ENCODE data around the gene CREM.

The CREM gene

DNA sequence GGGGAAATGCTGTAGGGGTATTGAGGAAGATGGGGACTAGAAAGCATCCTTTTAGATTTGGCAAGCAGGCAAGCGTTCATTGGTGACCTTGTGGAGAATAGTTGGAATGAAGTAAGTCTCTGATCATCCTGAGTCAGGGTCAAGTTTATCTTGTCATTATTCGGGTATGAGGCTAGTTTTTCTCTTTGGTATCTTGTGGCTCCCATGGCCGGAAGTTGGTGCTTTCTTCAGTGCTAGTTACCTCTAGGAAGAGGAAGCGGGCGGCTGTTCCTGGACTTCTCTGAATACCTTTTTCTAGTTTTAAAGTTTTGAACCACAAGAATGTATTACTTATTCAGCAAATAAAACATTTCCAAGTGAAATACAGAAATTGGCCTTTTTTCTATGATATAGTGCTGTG is 9.2 kb downstream of the CREM start:
- no peak for DNase-seq (ENCODE audit: low read depth in 2 of 2)

GRCh38 chr10:35136263-35136815 is 9.7 kb downstream of the CREM start:
- no peak for DNase-seq (ENCODE audit: low read depth in 2 of 2)

GRCh38 chr10:35140126-35140525 is 13.5 kb downstream of the CREM start:
- no peak for DNase-seq (ENCODE audit: low read depth in 2 of 2)

DNA sequence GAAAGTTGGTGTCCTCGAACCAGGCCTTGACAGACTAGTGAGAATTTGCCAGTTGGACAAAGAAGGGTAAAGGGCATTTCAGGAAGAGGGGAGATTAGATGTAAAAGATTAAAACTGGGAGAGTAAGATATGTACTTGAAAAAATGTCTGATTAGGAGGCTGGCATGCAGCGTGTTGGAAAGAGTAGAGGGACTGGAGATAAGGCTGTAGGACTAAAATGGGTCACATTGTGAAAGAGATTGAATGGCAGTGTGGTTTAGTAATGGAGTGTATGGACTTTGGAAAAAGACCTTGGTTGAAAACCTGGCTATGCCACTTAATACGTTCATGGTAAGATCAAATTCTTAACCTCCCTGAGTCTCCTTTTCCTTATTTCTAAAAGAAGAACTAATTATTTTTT is 14.1 kb downstream of the CREM start:
- no peak for DNase-seq (ENCODE audit: low read depth in 2 of 2)

- no peak for DNase-seq (ENCODE audit: low read depth in 2 of 2)
Measured at GRCh38 chr10:35150308-35150707, 23.7 kb downstream of the CREM start.

- DNase-seq (ENCODE audit: low read depth in 2 of 2), result no peak
Measured at GRCh38 chr10:35152992-35153391, 26.3 kb downstream of the CREM start.

DNA sequence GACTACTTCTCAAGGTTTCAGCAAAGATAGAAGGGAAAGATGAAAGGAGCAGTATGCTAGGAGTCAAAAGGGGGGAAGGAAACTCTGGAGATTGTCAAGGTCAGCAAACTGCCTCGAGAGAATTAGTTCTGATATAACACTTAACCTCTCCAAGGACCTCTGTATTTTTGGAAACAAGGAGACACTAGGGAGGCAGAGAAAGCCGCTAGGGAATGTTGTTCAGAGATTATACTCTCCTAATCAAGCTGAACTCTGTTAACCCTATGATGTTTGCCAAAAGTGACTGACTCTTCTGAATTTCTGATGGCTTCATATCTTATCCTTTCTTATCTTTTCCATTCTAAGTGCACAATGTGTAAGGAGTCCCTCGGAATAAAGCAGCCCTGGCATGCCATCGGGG is 27.1 kb downstream of the CREM start:
- no peak for DNase-seq (ENCODE audit: low read depth in 2 of 2)

- no peak for DNase-seq (ENCODE audit: low read depth in 2 of 2)
Measured at GRCh38 chr10:35160743-35161142, 34.1 kb downstream of the CREM start.

DNA sequence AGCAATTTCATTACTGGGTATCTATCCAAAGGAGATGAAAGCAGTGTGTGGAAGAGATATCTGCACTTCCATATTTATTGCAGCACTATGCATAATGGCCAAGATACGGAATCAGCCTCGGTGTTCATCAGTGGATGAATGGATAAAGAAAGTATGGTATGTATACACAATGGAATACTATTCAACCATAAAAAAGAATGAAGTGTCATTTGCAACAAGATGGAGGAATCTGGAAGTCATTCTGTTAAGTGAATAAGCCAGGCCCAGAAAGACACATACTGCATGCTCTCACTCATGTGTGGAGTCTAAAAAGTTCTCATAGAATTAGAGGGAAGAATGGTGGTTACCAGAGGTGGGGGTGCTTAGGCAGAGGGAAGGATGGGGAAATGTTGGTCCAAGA is 35.3 kb downstream of the CREM start:
- no peak for DNase-seq (ENCODE audit: low read depth in 2 of 2)

GRCh38 chr10:35165136-35165535 is 38.5 kb downstream of the CREM start:
- no peak for DNase-seq (ENCODE audit: low read depth in 2 of 2)

DNA sequence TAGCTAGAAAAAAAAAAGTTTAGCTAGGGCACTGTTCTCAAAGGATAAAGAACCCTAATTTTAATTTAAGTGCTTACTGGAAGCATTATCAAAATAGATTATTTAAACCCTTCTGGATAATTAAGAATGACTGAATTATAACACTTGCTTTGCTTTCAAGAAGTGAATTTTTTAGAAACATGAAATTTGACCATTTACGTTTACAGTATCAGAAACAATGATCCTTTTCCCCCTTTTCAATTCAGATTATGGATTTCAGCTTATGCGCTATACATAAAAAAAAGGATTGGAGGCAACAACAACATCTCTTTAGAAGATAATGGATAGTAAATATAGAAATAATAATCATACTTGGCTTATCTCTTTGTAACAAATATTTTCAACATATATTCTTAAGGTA is 39.2 kb downstream of the CREM start:
- no peak for DNase-seq (ENCODE audit: low read depth in 2 of 2)

DNA sequence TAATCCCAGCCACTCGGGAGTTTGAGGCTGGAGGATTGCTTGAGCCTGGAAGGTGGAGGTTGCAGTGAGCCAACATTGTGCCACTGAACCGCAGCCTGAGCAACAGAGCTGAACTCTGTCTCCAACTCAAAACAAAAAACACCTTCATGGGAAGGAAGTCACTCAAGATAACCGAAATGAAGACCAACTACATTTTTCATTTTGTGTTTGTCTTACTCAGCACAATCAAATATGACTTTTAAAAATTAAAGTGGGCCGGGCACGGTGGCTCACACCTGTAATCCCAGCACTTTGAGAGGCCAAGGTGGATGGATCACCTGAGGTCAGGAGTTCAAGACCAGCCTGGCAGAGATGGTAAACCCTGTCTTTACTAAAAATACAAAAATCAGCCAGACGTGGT is 40.0 kb downstream of the CREM start:
- DNase-seq (ENCODE audit: low read depth in 2 of 2), result no peak

DNA sequence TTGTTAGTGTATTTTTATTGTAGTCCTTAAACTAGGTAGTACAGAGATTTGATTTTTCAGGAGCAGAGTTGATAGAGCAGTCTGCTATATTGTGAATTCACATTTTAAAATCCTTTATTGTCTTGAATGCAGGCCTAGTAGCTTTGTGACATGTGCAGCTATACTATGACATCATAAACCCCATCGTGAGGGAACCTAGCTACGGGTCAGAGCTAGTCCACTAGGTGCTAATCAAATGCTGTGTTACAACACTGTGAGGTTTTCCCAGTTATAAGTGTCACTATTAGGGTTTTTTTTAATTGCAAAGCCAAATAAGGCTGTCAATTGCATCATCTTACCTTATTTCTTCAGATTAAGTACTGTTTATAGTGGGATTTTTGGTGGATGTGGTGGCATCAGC is 40.7 kb downstream of the CREM start:
- DNase-seq (ENCODE audit: low read depth in 2 of 2), result no peak

- DNase-seq (ENCODE audit: low read depth in 2 of 2), result no peak
Measured at GRCh38 chr10:35172146-35172545, 45.5 kb downstream of the CREM start.

DNA sequence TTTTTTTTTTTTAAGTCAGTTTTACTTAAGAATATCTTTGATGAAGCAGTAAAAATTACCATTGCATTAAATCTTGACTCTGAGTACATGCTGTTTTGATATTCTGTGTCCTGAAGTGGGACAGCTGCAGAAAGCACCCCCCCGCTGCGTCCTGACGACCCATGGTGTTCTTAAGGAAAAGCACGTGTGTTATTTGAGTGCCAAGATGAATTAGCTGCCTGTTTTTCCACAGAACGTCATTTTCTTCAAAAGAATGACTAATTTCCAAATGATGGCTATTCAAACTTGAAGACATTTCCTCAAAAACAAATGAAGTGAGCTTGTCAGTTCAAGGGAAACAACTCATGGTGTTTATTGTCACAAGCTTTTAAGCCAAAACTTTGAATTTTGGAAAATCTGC is 45.9 kb downstream of the CREM start:
- no peak for DNase-seq (ENCODE audit: low read depth in 2 of 2)

- DNase-seq (ENCODE audit: low read depth in 2 of 2), result no peak
Measured at GRCh38 chr10:35178331-35178730, 51.7 kb downstream of the CREM start.

GRCh38 chr10:35182631-35183510 is 56.2 kb downstream of the CREM start:
- no peak for DNase-seq (ENCODE audit: low read depth in 2 of 2)

GRCh38 chr10:35184527-35185171 is 58.0 kb downstream of the CREM start:
- DNase-seq (ENCODE audit: low read depth in 2 of 2), result no peak

GRCh38 chr10:35185260-35186034 is 58.8 kb downstream of the CREM start:
- DNase-seq (ENCODE audit: low read depth in 2 of 2), result no peak

DNA sequence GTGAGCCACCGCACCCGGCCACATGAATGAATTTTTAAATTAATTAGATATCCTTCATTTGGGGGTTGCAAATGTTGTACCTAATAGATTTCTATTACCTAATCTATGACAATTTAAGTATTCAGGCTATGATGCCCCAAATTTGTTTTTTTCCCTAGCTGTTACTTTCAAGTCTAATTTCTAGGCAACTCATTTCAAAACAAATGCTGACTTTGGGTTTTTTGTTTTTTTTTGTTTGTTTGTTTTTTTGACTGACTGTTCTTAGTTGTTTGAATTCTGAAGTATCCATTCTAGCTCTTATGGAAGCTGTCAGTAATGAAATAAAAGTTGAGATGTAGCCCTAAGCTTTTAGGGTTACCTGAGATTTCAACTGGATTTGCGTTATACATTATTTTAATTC is 62.3 kb downstream of the CREM start:
- no peak for DNase-seq (ENCODE audit: low read depth in 2 of 2)

GRCh38 chr10:35191523-35191922 is 64.9 kb downstream of the CREM start:
- DNase-seq (ENCODE audit: low read depth in 2 of 2), result no peak

GRCh38 chr10:35192645-35193249 is 66.1 kb downstream of the CREM start:
- DNase-seq (ENCODE audit: low read depth in 2 of 2), result no peak

All from stimulated activated CD8-positive, alpha-beta memory T cell treated with anti-CD3 and anti-CD28 coated beads, Interleukin-2, amount 100 ng/mL, for 1 hour (primary cell).